Endothelial cell (in vitro differentiated cells): ENCODE data around the gene INF2. TPM values are rescaled to one million over a fixed set of nuclear protein-coding genes. Genes with fewer than 3 reads are reported as not detected.

ENCODE experiments used
- DNase-seq: peaks from one replicate; pipeline ENCODE4 v3.0.0; 2021; ENCODE audit warnings: low spot score
- H3K27ac Mint-ChIP-seq: one replicate; pipeline ENCODE4 v1.8.0; 2021; ENCODE audit warnings: mixed read lengths, inconsistent platforms; ENCODE audit not compliant: unreplicated experiment
- H3K27me3 Mint-ChIP-seq: one replicate; pipeline ENCODE4 v1.8.0; 2021; ENCODE audit warnings: mild to moderate bottlenecking, moderate library complexity, mixed read lengths, inconsistent platforms; ENCODE audit not compliant: unreplicated experiment
- H3K36me3 Mint-ChIP-seq: one replicate; pipeline ENCODE4 v1.8.0; 2021; ENCODE audit warnings: mild to moderate bottlenecking, low read depth, mixed read lengths, inconsistent platforms; ENCODE audit not compliant: unreplicated experiment
- H3K4me1 Mint-ChIP-seq: one replicate; pipeline ENCODE4 v1.8.0; 2021; ENCODE audit warnings: mild to moderate bottlenecking, mixed read lengths, inconsistent platforms; ENCODE audit not compliant: unreplicated experiment
- H3K4me3 Mint-ChIP-seq: one replicate; pipeline ENCODE4 v1.8.0; 2021; ENCODE audit warnings: mild to moderate bottlenecking, mixed read lengths, inconsistent platforms; ENCODE audit not compliant: unreplicated experiment
- H3K9me3 Mint-ChIP-seq: one replicate; pipeline ENCODE4 v1.8.0; 2021; ENCODE audit warnings: mixed read lengths, inconsistent platforms; ENCODE audit not compliant: unreplicated experiment
- total RNA-seq: library from RNA; stranded (reverse); fragmentation: NEBNext Ultra II Directional; extraction: Animal tissue kit (Norgen Biotek cat#: 25700); gene quantifications from one replicate; pipeline ENCODE4 v1.2.1, GENCODE V29; 2021; ENCODE audit not compliant: unreplicated experiment
- TF ChIP-seq, protein P1 (sequence below): fragments of 200-600 bp; sonication (generic); IDR thresholded peaks from one replicate; pipeline ENCODE4 v1.5.0; 2021; ENCODE audit warnings: antibody characterized with exemption; ENCODE audit not compliant: unreplicated experiment

Gene INF2
- total RNA-seq, 1 donor from 2014 or later = 97.2 TPM

- Mint-ChIP-seq H3K27ac (no peak overlapping the region), H3K36me3 (no peaks in the 10 kb centered on the region), H3K9me3 (no peaks in the 10 kb centered on the region), H3K4me3 (no peak overlapping the region), H3K27me3 (peaks cover 16% of the 10 kb centered on the region), H3K4me1 (no peaks in the 10 kb centered on the region)
- no peak for DNase-seq
- TF ChIP-seq, protein P1, sequence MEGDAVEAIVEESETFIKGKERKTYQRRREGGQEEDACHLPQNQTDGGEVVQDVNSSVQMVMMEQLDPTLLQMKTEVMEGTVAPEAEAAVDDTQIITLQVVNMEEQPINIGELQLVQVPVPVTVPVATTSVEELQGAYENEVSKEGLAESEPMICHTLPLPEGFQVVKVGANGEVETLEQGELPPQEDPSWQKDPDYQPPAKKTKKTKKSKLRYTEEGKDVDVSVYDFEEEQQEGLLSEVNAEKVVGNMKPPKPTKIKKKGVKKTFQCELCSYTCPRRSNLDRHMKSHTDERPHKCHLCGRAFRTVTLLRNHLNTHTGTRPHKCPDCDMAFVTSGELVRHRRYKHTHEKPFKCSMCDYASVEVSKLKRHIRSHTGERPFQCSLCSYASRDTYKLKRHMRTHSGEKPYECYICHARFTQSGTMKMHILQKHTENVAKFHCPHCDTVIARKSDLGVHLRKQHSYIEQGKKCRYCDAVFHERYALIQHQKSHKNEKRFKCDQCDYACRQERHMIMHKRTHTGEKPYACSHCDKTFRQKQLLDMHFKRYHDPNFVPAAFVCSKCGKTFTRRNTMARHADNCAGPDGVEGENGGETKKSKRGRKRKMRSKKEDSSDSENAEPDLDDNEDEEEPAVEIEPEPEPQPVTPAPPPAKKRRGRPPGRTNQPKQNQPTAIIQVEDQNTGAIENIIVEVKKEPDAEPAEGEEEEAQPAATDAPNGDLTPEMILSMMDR = no peak
These were observed 52.4 kb downstream of the INF2 start for GRCh38 chr14:104741803-104742251.

DNA sequence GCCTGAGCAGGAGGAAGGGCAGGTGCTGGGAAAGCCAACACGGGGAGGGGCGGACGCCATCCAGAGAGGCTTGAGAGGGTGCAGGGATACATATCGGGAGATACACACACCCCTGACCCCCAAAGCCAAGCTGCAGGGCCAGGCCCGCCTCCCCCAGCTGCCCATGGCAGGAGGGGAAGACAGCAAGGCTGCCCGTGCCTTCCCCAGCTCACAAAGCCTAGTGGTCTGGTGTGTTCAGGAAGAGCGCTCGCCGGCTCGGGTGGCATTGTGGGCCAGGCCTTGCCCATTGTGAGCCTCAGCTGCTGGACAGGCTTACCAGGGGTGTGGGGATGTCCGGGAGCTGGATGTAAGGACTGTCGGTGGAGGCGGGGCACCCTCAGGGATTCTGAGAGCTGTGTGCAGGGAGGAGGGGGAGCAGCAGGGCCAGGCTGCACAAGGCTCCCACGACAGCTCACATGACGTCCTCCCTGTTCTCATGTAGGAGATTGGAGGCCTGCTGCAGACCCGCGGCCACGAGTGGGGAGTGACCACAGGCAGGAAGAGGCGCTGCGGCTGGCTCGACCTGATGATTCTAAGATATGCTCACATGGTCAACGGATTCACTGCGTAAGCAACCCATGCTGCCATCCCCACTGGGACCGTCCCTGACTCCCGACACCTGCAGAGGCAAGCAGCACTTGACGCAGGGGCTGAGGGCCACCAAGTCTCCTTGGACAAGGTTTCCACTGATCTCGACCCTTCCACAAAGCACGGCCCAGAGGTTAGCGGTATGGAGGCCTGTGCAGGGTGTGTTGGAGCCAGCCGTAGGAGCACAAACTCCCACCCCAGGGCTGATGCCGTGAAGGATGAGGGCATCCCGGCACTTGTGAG is 53.4 kb downstream of the INF2 start:
- Mint-ChIP-seq H3K27me3 (peaks cover 9% of the 10 kb centered on the region), H3K36me3 (no peaks in the 10 kb centered on the region), H3K27ac (no peak overlapping the region), H3K4me3 (no peak overlapping the region), H3K9me3 (no peaks in the 10 kb centered on the region), H3K4me1 (no peaks in the 10 kb centered on the region)
- TF ChIP-seq, protein P1 = no peak
- DNase-seq = no peak

GRCh38 chr14:104743461-104744380 is 54.3 kb downstream of the INF2 start:
- TF ChIP-seq, protein P1 = no peak
- Mint-ChIP-seq H3K4me3 (no peak overlapping the region), H3K27ac (no peak overlapping the region), H3K36me3 (no peaks in the 10 kb centered on the region), H3K27me3 (peaks cover 5% of the 10 kb centered on the region), H3K4me1 (no peaks in the 10 kb centered on the region), H3K9me3 (no peaks in the 10 kb centered on the region)
- DNase-seq = no peak

DNA sequence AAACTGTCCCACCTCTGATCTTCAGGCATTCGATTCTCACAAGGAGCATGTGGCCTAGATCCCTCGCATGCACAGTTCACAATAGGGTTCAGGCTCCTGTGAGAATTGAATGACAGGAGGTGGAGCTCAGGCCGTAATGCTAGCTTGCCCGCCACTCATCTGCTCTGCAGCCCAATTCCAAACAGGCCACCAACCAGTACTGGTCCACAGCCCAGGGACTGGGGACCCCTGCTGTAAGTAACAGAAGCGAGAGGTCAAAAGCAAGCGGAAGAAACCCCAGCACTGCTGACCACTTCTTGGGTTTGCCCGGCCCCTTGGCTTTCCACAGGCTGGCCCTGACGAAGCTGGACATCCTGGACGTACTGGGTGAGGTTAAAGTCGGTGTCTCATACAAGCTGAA is 55.1 kb downstream of the INF2 start:
- H3K27ac Mint-ChIP-seq = no peak overlapping the region
- TF ChIP-seq, protein P1 = no peak
- no peaks in the 10 kb centered on the region for H3K4me1 Mint-ChIP-seq
- no peaks in the 10 kb centered on the region for H3K36me3 Mint-ChIP-seq
- H3K4me3 Mint-ChIP-seq = no peak overlapping the region
- H3K27me3 Mint-ChIP-seq = peaks cover 5% of the 10 kb centered on the region
- no peaks in the 10 kb centered on the region for H3K9me3 Mint-ChIP-seq
- no peak for DNase-seq
